DND-41 (cell line): Measurements from ENCODE around the gene PLIN4.

Experiments
- ATAC-seq: fragments of 200-7000 bp; cut with Tn5 transposase; 3 replicates; pipeline ENCODE4 v1.9.1; 2021; ENCODE audit warnings: low read depth; ENCODE audit not compliant: insufficient read depth
- DNase-seq: peaks from one replicate; pipeline ENCODE4 v3.0.0-alpha.2; 2020
- H2AFZ ChIP-seq: 2 replicates; pipeline ENCODE4 v1.6.0; 2012; ENCODE audit warnings: low read depth, low read length
- H3K27ac ChIP-seq: 2 replicates; pipeline ENCODE4 v1.5.1; 2012; ENCODE audit warnings: low read length, inconsistent platforms
- H3K27me3 ChIP-seq: fragments of 200-600 bp; sonication (generic); 2 replicates; pipeline ENCODE4 v1.6.0; 2012; ENCODE audit warnings: low read length, mild to moderate bottlenecking, inconsistent platforms; ENCODE audit not compliant: insufficient read depth, poor library complexity
- H3K36me3 ChIP-seq: 2 replicates; pipeline ENCODE4 v1.5.1; 2012; ENCODE audit warnings: low read length, inconsistent platforms; ENCODE audit not compliant: insufficient read depth
- H3K4me1 ChIP-seq: 2 replicates; pipeline ENCODE4 v1.5.1; 2012; ENCODE audit warnings: mild to moderate bottlenecking, low read length; ENCODE audit not compliant: insufficient read depth
- H3K4me2 ChIP-seq: 2 replicates; pipeline ENCODE4 v1.6.0; 2012; ENCODE audit warnings: mild to moderate bottlenecking, moderate library complexity, low read length, inconsistent platforms; ENCODE audit not compliant: insufficient read depth
- H3K4me3 ChIP-seq, 2 experiments: fragments of 200-600 bp in 1 of 2; shearing (Covaris generic) in 1 of 2; 2 replicates each; pipeline ENCODE4 v1.5.1; 2012 to 2016; ENCODE audit warnings: inconsistent platforms in 2 of 2, low read length in 2 of 2, mild to moderate bottlenecking in 2 of 2, low read depth in 1 of 2, moderate library complexity in 1 of 2
- H3K79me2 ChIP-seq: 2 replicates; pipeline ENCODE4 v1.6.0; 2012; ENCODE audit warnings: low read length, inconsistent platforms; ENCODE audit not compliant: insufficient read depth
- H3K9ac ChIP-seq: 2 replicates; pipeline ENCODE4 v1.6.0; 2012; ENCODE audit warnings: low read depth, mild to moderate bottlenecking, inconsistent platforms, low read length, moderate library complexity
- H3K9me3 ChIP-seq: 2 replicates; pipeline ENCODE4 v1.5.1; 2012; ENCODE audit warnings: low read length, moderate library complexity, mild to moderate bottlenecking, inconsistent platforms; ENCODE audit not compliant: insufficient read depth, severe bottlenecking
- H4K20me1 ChIP-seq: 2 replicates; pipeline ENCODE4 v1.6.0; 2012; ENCODE audit warnings: low read length; ENCODE audit not compliant: insufficient read depth
- CTCF ChIP-seq: IDR thresholded peaks from 2 replicates; pipeline ENCODE4 v1.5.1; 2012; ENCODE audit warnings: borderline replicate concordance, low read length, moderate library complexity, mild to moderate bottlenecking; ENCODE audit not compliant: poor library complexity, severe bottlenecking; ENCODE audit errors: extremely low read depth
- EZH2 ChIP-seq: IDR thresholded peaks from 3 replicates; pipeline ENCODE4 v1.6.1; 2012; ENCODE audit warnings: borderline replicate concordance, low read depth, mild to moderate bottlenecking, moderate library complexity, low read length, inconsistent platforms; ENCODE audit not compliant: severe bottlenecking

The PLIN4 gene

GRCh38 chr19:4550018-4550417 is 31.7 kb upstream of the PLIN4 start:
- H3K36me3 ChIP-seq = no peaks in the 10 kb centered on the region
- H3K9ac ChIP-seq = no peak overlapping the region
- DNase-seq (no peak), ATAC-seq (no peak)
- 0 out of 2 replicates have a peak, but pooled peaks cover 9% of the 10 kb centered on the region for H4K20me1 ChIP-seq
- H3K4me3 ChIP-seq = no peak overlapping the region
- no peaks in the 10 kb centered on the region for H3K4me1 ChIP-seq
- no peak overlapping the region for H3K27ac ChIP-seq
- TF ChIP-seq CTCF (no peak), EZH2 (no peak)
- no peaks in the 10 kb centered on the region for H3K79me2 ChIP-seq
- no peaks in the 10 kb centered on the region for H3K9me3 ChIP-seq
- H3K4me2 ChIP-seq = no peak overlapping the region
- H2AFZ ChIP-seq = no peak overlapping the region
- no peaks in the 10 kb centered on the region for H3K27me3 ChIP-seq

GRCh38 chr19:4548238-4548584 is 29.9 kb upstream of the PLIN4 start:
- H3K4me1 ChIP-seq = no peaks in the 10 kb centered on the region
- TF ChIP-seq EZH2 = no peak
- TF ChIP-seq CTCF = no peak

GRCh38 chr19:4547303-4548237 is 29.3 kb upstream of the PLIN4 start:
- no peaks in the 10 kb centered on the region for H3K27me3 ChIP-seq
- DNase-seq (peak; percentile 34), ATAC-seq (0 out of 3 replicates have a peak, but pooled peaks have one; percentile 22)
- H3K4me1 ChIP-seq = no peaks in the 10 kb centered on the region
- H3K9me3 ChIP-seq = no peaks in the 10 kb centered on the region
- no peak overlapping the region for H3K9ac ChIP-seq
- no peaks in the 10 kb centered on the region for H3K79me2 ChIP-seq
- no peaks in the 10 kb centered on the region for H3K36me3 ChIP-seq
- H2AFZ ChIP-seq = no peak overlapping the region
- TF ChIP-seq CTCF (peak; percentile 57), EZH2 (no peak)
- H3K4me3 ChIP-seq = no peak overlapping the region
- H3K27ac ChIP-seq = no peak overlapping the region
- 0 out of 2 replicates have a peak, but pooled peaks cover 9% of the 10 kb centered on the region for H4K20me1 ChIP-seq
- H3K4me2 ChIP-seq = no peak overlapping the region

More at GRCh38 chr19:4548238-4548584, 29.9 kb upstream of the PLIN4 start:
- Histone ChIP-seq H2AFZ (no peak overlapping the region), H3K36me3 (no peaks in the 10 kb centered on the region), H4K20me1 (0 out of 2 replicates have a peak, but pooled peaks cover 9% of the 10 kb centered on the region), H3K79me2 (no peaks in the 10 kb centered on the region), H3K27ac (no peak overlapping the region), H3K27me3 (no peaks in the 10 kb centered on the region), H3K9me3 (no peaks in the 10 kb centered on the region), H3K4me2 (no peak overlapping the region), H3K4me3 (no peak overlapping the region), H3K9ac (no peak overlapping the region)
- ATAC-seq (no peak), DNase-seq (no peak)
